ENCODE results near the gene CAPN10. TPM values are rescaled to one million over a fixed set of nuclear protein-coding genes. Genes with fewer than 3 reads are reported as not detected.

The CAPN10 gene
- polyA plus RNA-seq, 1 donor (not counting 4 experiments of a cell fraction or from before 2014, with no cell fraction given), result 7.1 TPM

- Histone ChIP-seq H3K9ac (ENCODE audit: control insufficient read depth, extremely low read depth, insufficient read depth, low read length) (no peak overlapping the region), H3K4me2 (ENCODE audit: control insufficient read depth, extremely low read depth, insufficient read depth, low read depth, low read length) (no peak overlapping the region), H3K36me3 (ENCODE audit: control insufficient read depth in 2 of 2, extremely low read depth in 1 of 2, insufficient read depth in 2 of 2, low read length in 2 of 2) (peaks cover 4 to 11% of the 10 kb centered on the region in 2 experiments), H3K27ac (ENCODE audit: control insufficient read depth, insufficient read depth, low read length) (no peak overlapping the region), H3K4me3 (ENCODE audit: control insufficient read depth in 2 of 3, extremely low read depth in 1 of 3, insufficient read depth in 2 of 3, low read depth in 1 of 3, low read length in 3 of 3) (no peak overlapping the region), H3K4me1 (ENCODE audit: control insufficient read depth, extremely low read depth, insufficient read depth, low read length) (peaks cover 9% of the 10 kb centered on the region), H3K9me1 (ENCODE audit: control insufficient read depth, extremely low read depth, insufficient read depth, low read length) (peaks cover 2% of the 10 kb centered on the region), H3K9me3 (ENCODE audit: control insufficient read depth, low read depth, low read length) (no peaks in the 10 kb centered on the region), H3K27me3 (ENCODE audit: control insufficient read depth, extremely low read depth, insufficient read depth, low read length) (no peaks in the 10 kb centered on the region), H3K79me2 (ENCODE audit: control insufficient read depth, insufficient read depth, low read length) (no peaks in the 10 kb centered on the region), H4K20me1 (ENCODE audit: control insufficient read depth, extremely low read depth, insufficient read depth, low read length) (peaks cover 8% of the 10 kb centered on the region), H2AFZ (ENCODE audit: control insufficient read depth, low read length) (no peak overlapping the region)
- DNase-seq (ENCODE audit: low read depth, low spot score) (no peak), FAIRE-seq (no peak)
- dilution Hi-C loops (cut with MboI; ENCODE audit: extremely low pct_ligation_motif_present, low sequenced_read_pairs), result no loop called here
- TF ChIP-seq EZH2 (IDR thresholded peaks at IDR 0.05; ENCODE audit: low read length) (no peak), CTCF (optimal IDR thresholded peaks at IDR 0.05 in 1 of 3, IDR thresholded peaks at IDR 0.05 in 1 of 3, conservative IDR thresholded peaks at IDR 0.05 in 1 of 3; ENCODE audit: extremely low read depth in 1 of 3, insufficient read depth in 2 of 3, low read length in 3 of 3) (no peak)
These were observed 13.4 kb upstream of the CAPN10 start for GRCh38 chr2:240573071-240573515.

GRCh38 chr2:240573516-240574385 is 12.8 kb upstream of the CAPN10 start:
- Histone ChIP-seq H3K27me3 (ENCODE audit: control insufficient read depth, extremely low read depth, insufficient read depth, low read length) (no peaks in the 10 kb centered on the region), H3K79me2 (ENCODE audit: control insufficient read depth, insufficient read depth, low read length) (no peaks in the 10 kb centered on the region), H3K4me2 (ENCODE audit: control insufficient read depth, extremely low read depth, insufficient read depth, low read depth, low read length) (no peak overlapping the region), H2AFZ (ENCODE audit: control insufficient read depth, low read length) (no peak overlapping the region), H3K27ac (ENCODE audit: control insufficient read depth, insufficient read depth, low read length) (no peak overlapping the region), H3K4me3 (ENCODE audit: control insufficient read depth in 2 of 3, extremely low read depth in 1 of 3, insufficient read depth in 2 of 3, low read depth in 1 of 3, low read length in 3 of 3) (no peak overlapping the region), H3K9me1 (ENCODE audit: control insufficient read depth, extremely low read depth, insufficient read depth, low read length) (peaks cover 2% of the 10 kb centered on the region), H3K36me3 (ENCODE audit: control insufficient read depth in 2 of 2, extremely low read depth in 1 of 2, insufficient read depth in 2 of 2, low read length in 2 of 2) (peaks cover 4 to 11% of the 10 kb centered on the region in 2 experiments), H3K9me3 (ENCODE audit: control insufficient read depth, low read depth, low read length) (no peaks in the 10 kb centered on the region), H4K20me1 (ENCODE audit: control insufficient read depth, extremely low read depth, insufficient read depth, low read length) (peaks cover 10% of the 10 kb centered on the region), H3K9ac (ENCODE audit: control insufficient read depth, extremely low read depth, insufficient read depth, low read length) (no peak overlapping the region), H3K4me1 (ENCODE audit: control insufficient read depth, extremely low read depth, insufficient read depth, low read length) (peaks cover 9% of the 10 kb centered on the region)
- FAIRE-seq (no peak), DNase-seq (ENCODE audit: low read depth, low spot score) (no peak)
- TF ChIP-seq EZH2 (IDR thresholded peaks at IDR 0.05; ENCODE audit: low read length), result no peak
- dilution Hi-C loops (cut with MboI; ENCODE audit: extremely low pct_ligation_motif_present, low sequenced_read_pairs), result no loop called here

Data from keratinocyte (primary cell).